ENCODE measurements around the gene DIP2B.
"Not testable (repeated sequence)": the region's sequence is repeated elsewhere in the genome, so short reads cannot be mapped to it uniquely, and the experiment has no call there.

The DIP2B gene

GRCh38 chr12:50642761-50643160 is 138.0 kb downstream of the DIP2B start:
- in situ Hi-C loops (cut with HindIII; ENCODE audit: low pct_ligation_motif_present, low pct_unique_long_range_greater_than_20kb, low sequenced_read_pairs) = no loop called here
- no peak for DNase-seq

- in situ Hi-C loops (cut with HindIII; ENCODE audit: low pct_ligation_motif_present, low pct_unique_long_range_greater_than_20kb, low sequenced_read_pairs) = no loop called here
- DNase-seq = peak; percentile 37
Observed at GRCh38 chr12:50647031-50647430, 142.2 kb downstream of the DIP2B start.

- peak; percentile 26 for DNase-seq
- in situ Hi-C loops (cut with HindIII; ENCODE audit: low pct_ligation_motif_present, low pct_unique_long_range_greater_than_20kb, low sequenced_read_pairs) = no loop called here
Observed at GRCh38 chr12:50647479-50647878, 142.7 kb downstream of the DIP2B start.

DNA sequence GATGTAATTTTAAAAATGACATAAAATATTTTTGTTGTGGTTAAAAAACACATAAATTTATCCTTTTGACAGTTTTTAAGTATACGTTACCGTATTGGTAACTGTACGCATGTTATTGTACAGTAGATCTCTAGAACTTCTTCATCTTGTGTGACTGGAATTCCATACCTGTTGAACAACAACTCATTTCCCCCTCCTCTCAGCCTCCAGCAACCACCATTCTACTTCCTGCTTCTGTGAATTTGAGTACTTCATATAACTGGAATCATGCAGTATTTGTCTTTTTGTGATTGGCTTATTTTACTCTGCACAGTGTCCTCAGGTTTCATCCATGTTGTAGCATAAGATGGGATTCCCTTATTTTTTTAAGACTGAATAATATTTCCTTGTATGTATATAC is 145.5 kb downstream of the DIP2B start:
- DNase-seq = no peak
- in situ Hi-C loops (cut with HindIII; ENCODE audit: low pct_ligation_motif_present, low pct_unique_long_range_greater_than_20kb, low sequenced_read_pairs) = no loop called here

- DNase-seq = no peak
- in situ Hi-C loops (cut with HindIII; ENCODE audit: low pct_ligation_motif_present, low pct_unique_long_range_greater_than_20kb, low sequenced_read_pairs) = no loop called here
Observed at GRCh38 chr12:50655374-50655921, 150.7 kb downstream of the DIP2B start.

- no peak for DNase-seq
- in situ Hi-C loops (cut with HindIII; ENCODE audit: low pct_ligation_motif_present, low pct_unique_long_range_greater_than_20kb, low sequenced_read_pairs) = no loop called here
Observed at GRCh38 chr12:50659260-50659659, 154.5 kb downstream of the DIP2B start.

DNA sequence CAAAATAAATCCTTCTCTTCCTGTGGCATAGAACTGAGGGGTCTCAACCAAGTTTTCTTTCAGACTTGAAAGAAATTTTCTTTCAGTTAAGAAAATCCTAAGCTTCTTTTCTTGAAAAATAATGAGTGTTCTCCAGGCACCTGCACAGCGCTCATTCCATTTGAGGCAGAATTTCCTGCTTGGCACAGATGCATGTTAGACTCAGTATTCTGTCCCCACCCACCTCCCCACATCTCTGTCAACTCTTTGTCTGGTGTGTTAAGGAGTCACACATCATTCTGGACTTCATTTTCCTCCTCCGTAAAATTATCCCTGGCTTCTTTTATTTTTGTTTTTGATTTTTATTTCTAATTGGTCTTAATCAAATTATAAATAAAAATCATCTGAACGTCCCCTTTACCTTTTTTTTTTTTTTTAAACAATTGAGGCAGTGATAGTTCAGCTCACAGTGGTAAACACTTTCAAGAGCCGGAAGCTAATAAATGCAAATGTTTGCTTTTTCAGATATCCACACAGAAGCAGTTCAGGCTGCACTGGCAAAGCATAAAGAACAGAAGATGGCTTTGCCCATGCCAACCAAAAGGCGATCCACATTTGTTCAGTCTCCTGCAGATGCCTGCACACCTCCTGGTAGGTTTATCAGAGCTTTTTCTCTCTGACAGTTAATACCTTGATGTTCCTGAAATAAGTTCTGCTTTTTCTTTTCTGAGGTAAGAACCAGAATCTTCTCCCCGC is 155.1 kb downstream of the DIP2B start:
- DNase-seq = no peak
- in situ Hi-C loops (cut with HindIII; ENCODE audit: low pct_ligation_motif_present, low pct_unique_long_range_greater_than_20kb, low sequenced_read_pairs) = no loop called here

- in situ Hi-C loops (cut with HindIII; ENCODE audit: low pct_ligation_motif_present, low pct_unique_long_range_greater_than_20kb, low sequenced_read_pairs) = no loop called here
- no peak for DNase-seq
Observed at GRCh38 chr12:50660425-50660822, 155.6 kb downstream of the DIP2B start.

- DNase-seq = no peak
- in situ Hi-C loops (cut with HindIII; ENCODE audit: low pct_ligation_motif_present, low pct_unique_long_range_greater_than_20kb, low sequenced_read_pairs) = no loop called here
Observed at GRCh38 chr12:50661300-50662115, 156.7 kb downstream of the DIP2B start.

DNA sequence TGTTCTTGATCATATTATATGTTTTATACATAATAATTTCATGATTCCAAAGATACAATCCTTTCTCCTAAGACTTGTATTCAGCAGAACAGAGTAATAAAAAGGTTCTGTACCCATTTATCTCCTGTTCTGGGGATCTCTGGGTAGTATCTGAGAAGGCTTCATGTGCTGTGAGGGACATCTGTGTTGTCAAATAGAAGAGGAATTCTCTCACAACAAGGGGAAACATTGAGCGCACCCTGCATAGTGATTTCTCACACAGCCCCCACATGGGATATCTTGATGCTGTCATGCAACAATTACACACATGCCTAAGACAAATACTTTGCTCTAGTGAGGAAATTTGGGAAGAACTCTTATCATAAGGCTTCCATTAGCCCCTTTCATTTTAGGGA is 157.3 kb downstream of the DIP2B start:
- no peak for DNase-seq
- in situ Hi-C loops (cut with HindIII; ENCODE audit: low pct_ligation_motif_present, low pct_unique_long_range_greater_than_20kb, low sequenced_read_pairs) = no loop called here

DNA sequence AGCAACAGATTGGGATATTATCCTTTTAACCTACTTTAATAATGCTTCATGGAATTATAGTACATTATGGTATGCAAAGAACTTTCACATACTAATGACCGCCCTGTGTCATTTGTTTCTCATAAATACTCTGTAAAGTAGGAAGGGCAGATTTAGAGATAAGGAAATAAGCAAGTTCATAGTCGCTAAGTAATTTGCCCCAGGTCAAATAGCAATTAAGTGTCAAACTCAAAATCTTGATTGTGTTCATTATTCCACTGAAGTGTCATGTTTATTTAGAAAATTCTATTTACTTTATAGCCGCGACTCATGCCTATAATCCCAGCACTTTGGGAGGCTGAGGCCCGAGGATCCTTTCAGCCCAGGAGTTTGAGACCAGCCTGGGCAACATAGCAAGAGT is 160.4 kb downstream of the DIP2B start:
- in situ Hi-C loops (cut with HindIII; ENCODE audit: low pct_ligation_motif_present, low pct_unique_long_range_greater_than_20kb, low sequenced_read_pairs) = no loop called here
- DNase-seq = no peak

GRCh38 chr12:50665609-50666008 is 160.8 kb downstream of the DIP2B start:
- in situ Hi-C loops (cut with HindIII; ENCODE audit: low pct_ligation_motif_present, low pct_unique_long_range_greater_than_20kb, low sequenced_read_pairs) = no loop called here
- no peak for DNase-seq

GRCh38 chr12:50666023-50666422 is 161.2 kb downstream of the DIP2B start:
- in situ Hi-C loops (cut with HindIII; ENCODE audit: low pct_ligation_motif_present, low pct_unique_long_range_greater_than_20kb, low sequenced_read_pairs) = no loop called here
- DNase-seq = no peak

GRCh38 chr12:50672158-50672557 is 167.4 kb downstream of the DIP2B start:
- in situ Hi-C loops (cut with HindIII; ENCODE audit: low pct_ligation_motif_present, low pct_unique_long_range_greater_than_20kb, low sequenced_read_pairs) = no loop called here
- no peak for DNase-seq

DNA sequence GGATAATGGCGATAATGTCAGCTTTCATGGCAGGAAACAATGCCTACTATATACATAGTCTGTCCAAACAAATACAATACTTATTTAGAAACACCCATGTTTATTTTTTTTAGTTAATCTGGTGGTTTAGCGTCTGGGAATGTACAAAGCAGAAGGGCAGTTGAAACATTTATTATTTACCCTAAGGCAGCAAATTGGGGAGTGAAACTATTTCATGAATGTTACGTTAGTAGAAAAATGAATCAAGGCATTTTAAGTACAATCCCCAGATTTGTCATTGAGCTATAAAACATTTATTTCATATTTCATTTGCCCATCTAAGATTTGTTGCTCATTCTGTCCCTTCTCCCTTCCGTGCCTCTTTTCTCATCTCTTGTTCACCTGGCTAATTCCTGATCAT is 172.0 kb downstream of the DIP2B start:
- no peak for DNase-seq
- in situ Hi-C loops (cut with HindIII; ENCODE audit: low pct_ligation_motif_present, low pct_unique_long_range_greater_than_20kb, low sequenced_read_pairs) = no loop called here

DNA sequence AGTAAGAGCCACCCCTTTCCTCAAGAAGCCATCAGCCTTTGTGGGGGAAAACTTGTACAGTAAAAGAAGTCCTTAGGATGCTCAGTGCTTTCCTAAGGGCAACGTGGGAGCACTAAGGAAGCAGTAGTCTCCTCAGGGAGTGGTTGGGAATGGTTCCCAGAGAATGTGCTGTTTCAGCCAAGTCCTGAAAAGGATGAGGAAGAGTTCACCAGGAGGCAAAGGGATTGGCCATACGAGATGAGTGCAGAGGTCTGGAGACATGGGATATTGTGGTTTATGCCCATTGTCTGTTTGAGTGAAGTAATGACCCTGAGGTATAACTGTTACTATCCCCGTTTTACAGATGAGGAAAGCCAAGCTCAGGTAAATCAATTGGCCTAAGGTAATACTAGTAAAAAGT is 173.1 kb downstream of the DIP2B start:
- no peak for DNase-seq
- in situ Hi-C loops (cut with HindIII; ENCODE audit: low pct_ligation_motif_present, low pct_unique_long_range_greater_than_20kb, low sequenced_read_pairs) = no loop called here

DNA sequence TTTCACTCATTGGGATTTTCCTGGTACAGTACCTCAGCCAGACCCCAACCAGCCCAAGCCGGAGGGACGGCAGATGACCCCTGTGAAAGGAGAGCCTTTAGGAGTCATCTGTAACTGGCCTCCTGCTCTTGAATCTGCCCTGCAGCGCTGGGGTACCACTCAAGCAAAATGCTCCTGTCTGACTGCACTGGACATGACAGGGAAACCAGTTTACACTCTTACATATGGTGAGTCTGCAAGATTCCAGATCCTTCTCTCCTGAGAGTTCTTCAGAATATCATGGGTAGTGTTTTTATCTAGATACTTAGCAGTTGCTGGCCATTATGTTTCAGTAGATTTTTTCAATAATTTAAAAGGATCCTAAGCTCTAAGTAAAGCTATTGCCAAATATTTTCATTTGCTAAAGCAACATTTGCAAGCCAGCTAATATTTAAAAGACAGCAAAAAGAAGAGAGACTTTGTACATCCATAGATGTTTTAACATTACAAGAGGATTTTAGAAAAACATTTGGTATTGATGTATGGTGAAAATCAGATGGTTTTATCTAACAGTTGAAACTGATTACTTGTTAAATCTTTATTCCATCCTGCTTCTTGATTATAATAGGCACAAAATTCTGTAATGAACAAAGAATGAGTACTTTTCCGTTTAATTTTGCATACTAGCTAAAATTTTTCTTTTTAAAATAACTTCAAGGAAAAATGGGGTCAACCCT is 174.0 kb downstream of the DIP2B start:
- in situ Hi-C loops (cut with HindIII; ENCODE audit: low pct_ligation_motif_present, low pct_unique_long_range_greater_than_20kb, low sequenced_read_pairs) = no loop called here

GRCh38 chr12:50679612-50680011 is 174.8 kb downstream of the DIP2B start:
- in situ Hi-C loops (cut with HindIII; ENCODE audit: low pct_ligation_motif_present, low pct_unique_long_range_greater_than_20kb, low sequenced_read_pairs) = no loop called here
- no peak for DNase-seq

More for the DNA sequence above, 174.0 kb downstream of the DIP2B start:
- no peak for DNase-seq

- DNase-seq; in situ Hi-C loops (cut with HindIII; ENCODE audit: low pct_ligation_motif_present, low pct_unique_long_range_greater_than_20kb, low sequenced_read_pairs): not testable (repeated sequence)
Observed at GRCh38 chr12:50681064-50681463, 176.3 kb downstream of the DIP2B start.
